AG20443 (cell line): Measurements from ENCODE around the gene VAV2.

Experiments used
- DNase-seq: peaks from one replicate; pipeline ENCODE4 v3.0.0; 2012; ENCODE audit warnings: low spot score, mixed read lengths

VAV2 gene

GRCh38 chr9:133780404-133780945 lies 211.6 kb downstream of the VAV2 start:
- DNase-seq = no peak

- DNase-seq = no peak
Observed at GRCh38 chr9:133779516-133780403, 212.4 kb downstream of the VAV2 start.

DNA sequence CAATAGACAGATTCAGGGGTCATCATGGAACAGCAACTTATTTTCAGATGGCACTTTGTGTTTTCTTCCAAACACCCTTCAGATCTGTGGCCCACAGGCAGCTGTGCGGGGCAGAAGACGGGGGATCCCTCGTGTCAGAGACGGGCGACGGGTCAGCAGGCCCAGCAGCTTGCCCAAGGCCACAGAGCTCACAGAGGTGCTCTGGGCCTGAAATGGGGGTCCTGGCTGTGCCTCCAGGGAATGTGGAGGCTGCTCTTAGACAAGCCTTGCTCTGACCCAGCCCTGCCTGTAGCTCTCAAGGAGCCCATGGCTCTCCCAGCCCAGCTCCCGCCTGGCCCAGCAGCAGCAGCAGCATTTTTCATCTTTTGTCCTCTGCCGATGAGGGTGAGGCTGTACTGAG lies 213.0 kb downstream of the VAV2 start:
- DNase-seq = no peak

DNA sequence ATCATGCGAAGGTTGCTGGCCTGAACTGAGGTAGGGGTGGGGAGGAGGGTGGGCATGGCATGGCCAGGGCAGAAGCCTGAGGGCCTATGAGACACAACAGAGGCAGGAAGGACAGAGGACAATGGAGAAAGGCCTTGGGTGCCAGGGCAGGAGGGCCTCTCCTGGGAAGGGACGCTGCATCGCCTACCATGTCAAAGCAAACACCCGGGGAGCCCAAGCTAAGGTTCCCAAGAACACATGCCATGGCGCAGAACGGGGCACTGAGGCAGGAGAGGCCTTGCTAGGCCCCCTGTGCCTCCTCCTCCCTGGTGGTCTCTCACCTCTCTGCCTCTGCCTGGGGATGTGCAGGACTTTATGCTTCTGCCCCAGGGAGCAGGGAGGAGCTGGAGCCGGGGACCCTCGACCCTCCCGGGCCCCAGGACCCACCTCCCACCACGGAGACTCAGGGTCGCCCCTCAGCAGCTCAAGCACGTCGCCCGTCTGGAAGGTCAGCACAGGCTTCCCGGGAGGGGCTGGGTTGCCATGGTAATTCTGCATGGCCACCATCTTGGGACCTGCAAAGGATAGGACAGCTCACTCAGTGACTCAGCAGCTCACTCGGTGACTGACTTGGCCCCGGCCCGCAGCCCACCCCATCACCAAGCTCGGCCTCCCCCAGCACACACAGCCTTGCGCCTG lies 213.6 kb downstream of the VAV2 start:
- no peak for DNase-seq

DNA sequence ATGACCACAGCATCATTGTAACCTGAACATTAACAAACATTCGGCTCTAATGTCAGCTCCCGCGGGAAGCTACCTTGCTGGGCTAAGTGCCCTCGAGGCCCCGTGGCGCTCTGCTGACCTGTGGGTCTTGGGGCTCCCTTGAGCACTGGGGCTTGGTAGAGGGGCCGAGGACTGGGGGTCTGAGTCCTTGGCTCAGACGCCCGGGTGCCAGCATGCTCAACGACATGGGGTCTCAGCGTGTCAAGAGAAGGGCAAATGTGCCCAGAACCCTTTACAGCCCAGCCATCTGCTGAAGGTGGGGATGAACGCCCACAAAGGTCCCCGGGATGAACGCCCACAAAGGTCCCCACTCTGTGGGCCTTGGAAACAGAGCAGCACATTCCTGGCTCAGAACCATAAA lies 214.3 kb downstream of the VAV2 start:
- no peak for DNase-seq

- DNase-seq = no peak
Observed at GRCh38 chr9:133777068-133777791, 214.9 kb downstream of the VAV2 start.

- DNase-seq = no peak
Observed at GRCh38 chr9:133775951-133776905, 215.9 kb downstream of the VAV2 start.

- no peak for DNase-seq
Observed at GRCh38 chr9:133775291-133775690, 216.8 kb downstream of the VAV2 start.

DNA sequence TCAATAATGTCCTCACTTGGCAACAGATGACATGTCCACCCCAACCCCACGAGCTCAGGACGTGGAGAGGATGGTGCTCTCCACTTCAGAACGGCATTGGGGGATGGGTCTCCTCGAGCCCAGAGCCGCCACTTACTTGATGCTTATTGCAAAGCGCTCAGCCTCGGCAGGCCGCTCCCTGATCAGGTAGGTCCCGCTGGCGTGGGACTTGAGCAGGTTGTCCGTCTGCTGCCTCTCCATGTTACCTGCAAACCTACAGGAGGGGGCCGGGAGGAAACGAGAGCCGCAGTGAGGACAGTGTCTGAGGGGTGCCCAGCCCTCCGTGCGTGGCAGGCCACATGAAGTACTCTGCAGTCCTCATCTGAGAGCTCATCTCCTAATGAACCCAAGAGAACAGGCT lies 217.3 kb downstream of the VAV2 start:
- no peak for DNase-seq

GRCh38 chr9:133773889-133774655 lies 218.1 kb downstream of the VAV2 start:
- DNase-seq = peak; percentile 53

- DNase-seq = no peak
Observed at GRCh38 chr9:133772581-133772980, 219.5 kb downstream of the VAV2 start.

GRCh38 chr9:133771486-133772482 lies 220.3 kb downstream of the VAV2 start:
- no peak for DNase-seq

DNA sequence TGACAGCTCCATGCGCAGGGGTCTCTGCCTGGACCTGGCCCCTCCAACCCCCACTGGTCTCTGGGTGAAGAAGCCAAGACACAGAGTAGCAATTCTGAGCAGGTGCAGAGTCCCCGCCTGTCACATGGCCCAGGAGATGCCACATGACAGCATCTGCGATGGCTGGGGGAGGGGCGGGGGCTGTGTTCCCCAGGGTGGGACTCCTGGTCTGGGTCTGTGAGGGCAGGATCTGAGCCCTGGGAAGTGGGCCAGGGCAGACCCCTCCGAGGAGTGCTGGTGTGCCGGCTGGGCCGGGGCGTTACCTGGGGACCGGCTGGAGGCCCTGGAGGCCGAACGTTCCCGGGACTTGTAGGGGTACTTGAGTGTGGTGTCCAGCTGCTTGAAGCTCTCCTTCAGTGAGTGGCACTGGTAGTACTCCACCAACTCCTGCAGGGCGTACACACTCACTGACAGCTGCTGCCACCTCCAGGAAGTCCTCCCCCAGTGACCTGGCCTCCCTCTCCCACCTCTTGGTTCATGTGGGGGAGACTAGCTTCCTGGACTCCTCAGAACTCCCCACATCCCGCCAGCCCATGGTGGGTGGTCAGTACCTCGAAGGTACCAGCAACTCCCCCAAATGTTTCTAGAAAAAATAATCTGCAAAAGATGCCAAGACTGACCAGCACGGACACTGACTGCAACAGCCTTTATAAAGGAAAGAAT lies 221.9 kb downstream of the VAV2 start:
- no peak for DNase-seq

DNA sequence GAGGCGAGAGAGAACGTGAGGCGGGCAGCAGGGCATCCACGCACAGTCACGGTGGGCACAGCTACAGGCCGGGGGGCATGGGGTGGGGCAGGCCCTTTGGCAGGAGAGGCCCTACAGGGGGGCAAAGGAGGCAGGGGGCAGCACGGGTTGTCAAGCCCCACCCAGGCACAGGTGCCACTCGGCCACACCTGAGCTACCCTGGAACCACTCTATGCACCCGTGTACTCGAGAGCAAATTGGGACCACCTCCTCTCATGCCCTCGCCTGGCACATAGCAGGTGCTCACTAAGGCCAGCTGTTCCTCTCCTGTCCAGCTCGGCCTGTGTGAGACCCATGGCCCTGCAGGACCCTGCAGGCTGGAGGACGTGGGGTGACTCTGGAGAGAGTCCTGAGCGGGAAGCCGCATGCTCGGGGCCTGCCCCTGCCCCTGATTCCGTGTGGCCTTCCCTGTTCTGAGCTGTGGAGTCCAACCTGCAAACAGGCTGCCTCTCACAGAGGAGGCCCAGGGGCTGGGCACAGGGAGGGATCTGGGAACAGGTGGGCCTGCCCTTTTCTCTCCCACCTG lies 222.5 kb downstream of the VAV2 start:
- DNase-seq = no peak

DNA sequence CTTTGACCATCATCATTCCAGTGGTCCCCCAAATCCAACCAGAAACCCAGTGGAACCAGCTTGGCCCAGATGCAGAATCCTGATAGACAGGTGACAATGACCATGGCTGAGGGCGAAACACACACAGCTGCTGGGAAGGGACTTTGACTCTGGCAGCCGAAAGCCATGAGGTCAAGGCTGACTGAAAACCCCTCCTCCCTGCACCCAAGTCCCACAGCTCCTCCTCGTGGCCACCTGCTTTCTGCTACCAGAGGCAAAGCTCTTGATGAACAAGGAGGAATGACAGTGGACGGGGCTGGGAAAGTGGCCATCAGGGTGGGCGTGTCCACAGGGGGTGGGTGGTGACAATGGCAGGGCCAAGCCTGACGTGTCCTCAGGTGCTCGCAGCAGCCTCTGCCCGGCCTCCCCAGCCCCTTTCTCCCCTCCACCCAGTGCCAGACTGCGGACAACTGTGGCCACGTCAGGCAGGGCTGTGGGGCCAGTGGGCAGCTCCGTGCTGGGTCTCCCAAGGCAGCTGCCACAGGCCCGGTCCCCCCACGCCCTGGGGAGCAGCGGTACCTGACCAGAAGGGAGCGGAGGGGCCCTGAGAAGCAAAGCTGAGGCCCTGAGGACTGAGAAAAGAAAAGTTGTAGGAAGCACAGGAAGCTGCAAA lies 223.1 kb downstream of the VAV2 start:
- DNase-seq = no peak

DNA sequence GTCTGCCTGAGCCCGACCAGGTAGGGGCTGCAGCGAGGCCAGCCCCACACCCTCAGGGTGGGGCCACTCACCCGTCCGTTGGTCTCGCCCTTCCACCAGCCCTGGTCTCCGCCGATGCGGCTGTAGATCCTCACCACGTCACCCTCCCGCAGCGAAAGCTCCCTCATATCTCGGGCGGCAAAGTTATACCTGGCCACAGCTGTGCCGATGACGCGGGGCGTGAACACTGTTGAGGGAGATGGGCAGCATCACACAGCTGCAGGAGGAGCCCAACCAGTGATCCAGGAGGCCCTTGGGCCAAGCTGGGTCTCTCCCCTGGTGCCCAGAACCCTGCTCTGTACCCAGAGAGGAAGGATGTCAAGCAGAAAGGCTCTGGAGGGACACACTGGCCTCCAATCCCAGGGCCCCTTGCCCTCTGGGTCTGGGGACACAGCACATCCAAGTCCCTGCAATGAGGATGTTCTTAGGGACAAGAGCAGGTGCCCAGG lies 223.7 kb downstream of the VAV2 start:
- DNase-seq = no peak

DNA sequence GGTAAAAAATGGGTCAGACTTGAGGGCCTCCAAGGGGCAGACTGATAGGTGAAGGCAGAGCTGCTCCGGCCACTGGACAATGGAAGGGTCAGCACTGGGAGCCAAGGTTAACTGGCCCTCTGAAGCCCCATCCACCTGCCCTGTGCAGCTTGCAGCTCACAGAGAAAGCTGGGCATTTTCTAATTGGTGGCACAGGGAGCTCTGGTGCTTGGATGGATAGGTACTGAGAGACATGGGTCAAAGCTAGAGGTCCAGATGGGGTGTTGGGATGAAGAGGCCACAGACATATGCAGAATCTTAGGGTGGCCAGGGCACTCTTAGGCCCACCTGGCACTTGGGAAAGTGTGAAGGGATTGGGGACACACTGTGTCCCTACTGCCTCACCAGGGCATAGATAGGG lies 224.5 kb downstream of the VAV2 start:
- DNase-seq = no peak

GRCh38 chr9:133767008-133767407 lies 225.1 kb downstream of the VAV2 start:
- DNase-seq = no peak
